Trophoblast cell (in vitro differentiated cells and primary cell): ENCODE results near the gene SSBP2.

Source experiments
- DNase-seq, 2 donors: peaks; one replicate each; pipeline ENCODE4 v3.0.0-alpha.2; 2016
- H2AFZ ChIP-seq: 2 replicates; pipeline ENCODE4 v1.6.1; 2013; ENCODE audit warnings: low read length, moderate library complexity, mild to moderate bottlenecking; ENCODE audit not compliant: insufficient read depth, poor library complexity
- H2AK5ac ChIP-seq: 2 replicates; pipeline ENCODE4 v1.6.1; 2013; ENCODE audit warnings: mild to moderate bottlenecking, low read length
- H2BK120ac ChIP-seq: 2 replicates; pipeline ENCODE4 v1.6.1; 2013; ENCODE audit warnings: low read length, mild to moderate bottlenecking, moderate library complexity; ENCODE audit not compliant: insufficient read depth, poor library complexity
- H2BK12ac ChIP-seq: 2 replicates; pipeline ENCODE4 v1.6.1; 2013; ENCODE audit warnings: mild to moderate bottlenecking, low read length, moderate library complexity
- H2BK5ac ChIP-seq: 2 replicates; pipeline ENCODE4 v1.6.1; 2013; ENCODE audit warnings: low read length, low read depth, moderate library complexity, mild to moderate bottlenecking; ENCODE audit not compliant: poor library complexity
- H3K14ac ChIP-seq: 2 replicates; pipeline ENCODE4 v1.6.1; 2013; ENCODE audit warnings: mild to moderate bottlenecking, low read length
- H3K18ac ChIP-seq: 2 replicates; pipeline ENCODE4 v1.6.1; 2013; ENCODE audit warnings: mild to moderate bottlenecking, low read length
- H3K23ac ChIP-seq: 2 replicates; pipeline ENCODE4 v1.6.1; 2013; ENCODE audit warnings: low read length
- H3K27ac ChIP-seq: 2 replicates; pipeline ENCODE4 v1.5.1; 2013; ENCODE audit warnings: low read depth, mild to moderate bottlenecking, inconsistent platforms, low read length, moderate library complexity
- H3K27me3 ChIP-seq: 2 replicates; pipeline ENCODE4 v1.6.1; 2013; ENCODE audit warnings: inconsistent platforms, mild to moderate bottlenecking, low read length, moderate library complexity; ENCODE audit not compliant: insufficient read depth
- H3K36me3 ChIP-seq, 2 experiments: 1 replicate in 1 of 2; 2 replicates in 1 of 2; pipeline ENCODE4 v1.6.1; 2013; ENCODE audit warnings: low read length in 2 of 2, mild to moderate bottlenecking in 2 of 2, moderate library complexity in 1 of 2; ENCODE audit not compliant: insufficient read depth in 2 of 2, control insufficient read depth in 1 of 2
- H3K4ac ChIP-seq: 2 replicates; pipeline ENCODE4 v1.6.1; 2013; ENCODE audit warnings: low read depth, mild to moderate bottlenecking, low read length, moderate library complexity
- H3K4me1 ChIP-seq, 2 experiments: 1 replicate in 1 of 2; 2 replicates in 1 of 2; pipeline ENCODE4 v1.6.1; 2013; ENCODE audit warnings: low read length in 2 of 2, mild to moderate bottlenecking in 2 of 2, moderate library complexity in 1 of 2; ENCODE audit not compliant: insufficient read depth in 2 of 2, control insufficient read depth in 1 of 2
- H3K4me2 ChIP-seq: 2 replicates; pipeline ENCODE4 v1.6.1; 2013; ENCODE audit warnings: inconsistent platforms, mild to moderate bottlenecking, low read length, moderate library complexity
- H3K4me3 ChIP-seq: 2 replicates; pipeline ENCODE4 v1.5.1; 2013; ENCODE audit warnings: mild to moderate bottlenecking, low read depth, low read length, inconsistent platforms
- H3K79me1 ChIP-seq: one replicate; pipeline ENCODE4 v1.6.1; 2013; ENCODE audit warnings: low read length
- H3K79me2 ChIP-seq: 2 replicates; pipeline ENCODE4 v1.6.1; 2013; ENCODE audit warnings: low read length, mild to moderate bottlenecking; ENCODE audit not compliant: control insufficient read depth, insufficient read depth, poor library complexity
- H3K9ac ChIP-seq: 2 replicates; pipeline ENCODE4 v1.6.1; 2013; ENCODE audit warnings: mild to moderate bottlenecking, low read length
- H3K9me3 ChIP-seq: 2 replicates; pipeline ENCODE4 v1.6.1; 2013; ENCODE audit warnings: low read depth, mild to moderate bottlenecking, control low read depth, inconsistent platforms, low read length; ENCODE audit not compliant: insufficient read depth
- H4K12ac ChIP-seq: 2 replicates; pipeline ENCODE4 v1.6.1; 2013; ENCODE audit warnings: low read depth, mild to moderate bottlenecking, low read length, moderate library complexity
- H4K8ac ChIP-seq: 2 replicates; pipeline ENCODE4 v1.6.1; 2013; ENCODE audit warnings: low read depth, mild to moderate bottlenecking, low read length, moderate library complexity
- H4K91ac ChIP-seq: one replicate; pipeline ENCODE4 v1.6.1; 2013; ENCODE audit warnings: low read depth, mild to moderate bottlenecking, low read length, moderate library complexity
- WGBS: extraction: QIAGEN DNeasy Blood & Tissue Kit; methylation state at CpG from one replicate; pipeline ENCODE4 v1.1.7; 2013; ENCODE audit warnings: missing lambda C conversion rate; ENCODE audit not compliant: insufficient read length, insufficient coverage; ENCODE audit errors: extremely low coverage; 5-methylcytosine and 5-hydroxymethylcytosine counted together

The SSBP2 gene

GRCh38 chr5:81749192-81749560 lies 1.7 kb downstream of the SSBP2 start:
- H3K27me3 ChIP-seq: no peaks in the 10 kb centered on the region
- no peak overlapping the region for H4K8ac ChIP-seq
- no peaks in the 10 kb centered on the region for H3K9me3 ChIP-seq
- H4K91ac ChIP-seq: no peak overlapping the region
- peaks cover 6 to 8% of the 10 kb centered on the region in 2 experiments for H3K4me1 ChIP-seq
- no peak overlapping the region for H3K14ac ChIP-seq
- H2BK12ac ChIP-seq: no peak overlapping the region
- H2BK5ac ChIP-seq: no peak overlapping the region
- no peak overlapping the region for H3K18ac ChIP-seq
- H3K36me3 ChIP-seq: no peaks in the 10 kb centered on the region
- no peak overlapping the region for H3K9ac ChIP-seq
- H2AFZ ChIP-seq: no peak overlapping the region
- no peak overlapping the region for H3K23ac ChIP-seq
- H2AK5ac ChIP-seq: no peak overlapping the region
- no peak for DNase-seq
- H2BK120ac ChIP-seq: no peak overlapping the region
- no peak overlapping the region for H4K12ac ChIP-seq
- H3K4ac ChIP-seq: no peak overlapping the region
- peaks cover 7% of the 10 kb centered on the region for H3K79me1 ChIP-seq
- no peak overlapping the region for H3K4me3 ChIP-seq
- no peak overlapping the region for H3K27ac ChIP-seq
- no CpG with 5 or more reads among the region's 6 CpGs for WGBS
- peak overlapping the region; percentile 78 for H3K4me2 ChIP-seq
- H3K79me2 ChIP-seq: peaks cover 6% of the 10 kb centered on the region

GRCh38 chr5:81748556-81748955 lies 2.3 kb downstream of the SSBP2 start:
- Histone ChIP-seq H2BK12ac (no peak overlapping the region), H3K4me3 (no peak overlapping the region), H4K91ac (no peak overlapping the region), H3K4me2 (no peak overlapping the region), H3K18ac (no peak overlapping the region), H3K9ac (no peak overlapping the region), H3K9me3 (no peaks in the 10 kb centered on the region), H3K27ac (no peak overlapping the region), H3K23ac (no peak overlapping the region), H3K14ac (no peak overlapping the region), H3K36me3 (no peaks in the 10 kb centered on the region), H3K27me3 (no peaks in the 10 kb centered on the region), H3K4ac (no peak overlapping the region), H3K79me1 (peaks cover 7% of the 10 kb centered on the region), H2BK5ac (no peak overlapping the region), H3K79me2 (peaks cover 6% of the 10 kb centered on the region), H2BK120ac (no peak overlapping the region), H4K8ac (no peak overlapping the region), H2AFZ (no peak overlapping the region), H4K12ac (no peak overlapping the region), H2AK5ac (no peak overlapping the region), H3K4me1 (peaks cover 6 to 8% of the 10 kb centered on the region in 2 experiments)
- no peak for DNase-seq
- no CpG with 5 or more reads among the region's 3 CpGs for WGBS

- Histone ChIP-seq H3K14ac (no peak overlapping the region), H2AFZ (no peak overlapping the region), H3K4me2 (no peak overlapping the region), H4K12ac (no peak overlapping the region), H3K9me3 (no peaks in the 10 kb centered on the region), H3K79me1 (peaks cover 7% of the 10 kb centered on the region), H4K8ac (no peak overlapping the region), H3K4me3 (no peak overlapping the region), H3K36me3 (no peaks in the 10 kb centered on the region), H2BK12ac (no peak overlapping the region), H2BK5ac (no peak overlapping the region), H2AK5ac (no peak overlapping the region), H3K18ac (no peak overlapping the region), H3K79me2 (peaks cover 6% of the 10 kb centered on the region), H3K4me1 (peaks cover 3 to 7% of the 10 kb centered on the region in 2 experiments), H4K91ac (no peak overlapping the region), H3K27ac (no peak overlapping the region), H3K9ac (no peak overlapping the region), H3K4ac (no peak overlapping the region), H3K23ac (no peak overlapping the region), H3K27me3 (no peaks in the 10 kb centered on the region), H2BK120ac (no peak overlapping the region)
- WGBS: no CpG with 5 or more reads among the region's 2 CpGs
- no peak for DNase-seq
Observed at GRCh38 chr5:81747030-81747429, 3.9 kb downstream of the SSBP2 start.

- no peaks in the 10 kb centered on the region for H3K79me1 ChIP-seq
- H3K27me3 ChIP-seq: no peaks in the 10 kb centered on the region
- no peak overlapping the region for H3K4me2 ChIP-seq
- H2AFZ ChIP-seq: no peak overlapping the region
- H2AK5ac ChIP-seq: no peak overlapping the region
- no CpG with 5 or more reads among the region's 2 CpGs for WGBS
- H2BK120ac ChIP-seq: no peak overlapping the region
- H3K14ac ChIP-seq: no peak overlapping the region
- H2BK5ac ChIP-seq: no peak overlapping the region
- H4K91ac ChIP-seq: no peak overlapping the region
- no peak overlapping the region for H4K8ac ChIP-seq
- no peak overlapping the region for H3K4me3 ChIP-seq
- H4K12ac ChIP-seq: no peak overlapping the region
- no peaks in the 10 kb centered on the region for H3K9me3 ChIP-seq
- H3K9ac ChIP-seq: no peak overlapping the region
- no peak overlapping the region for H3K18ac ChIP-seq
- no peak overlapping the region for H2BK12ac ChIP-seq
- H3K4ac ChIP-seq: no peak overlapping the region
- no peaks in the 10 kb centered on the region for H3K79me2 ChIP-seq
- no peak overlapping the region for H3K27ac ChIP-seq
- no peak overlapping the region for H3K23ac ChIP-seq
- DNase-seq: no peak
- no peaks in the 10 kb centered on the region for H3K36me3 ChIP-seq
- H3K4me1 ChIP-seq: no peaks in the 10 kb centered on the region
Observed at GRCh38 chr5:81740758-81741157, 10.1 kb downstream of the SSBP2 start.
